Neural progenitor cell (in vitro differentiated cells): ENCODE measurements around the gene LTV1. TPM values are rescaled to one million over a fixed set of nuclear protein-coding genes. Genes with fewer than 3 reads are reported as not detected.
"Not testable (repeated sequence)": the region's sequence is repeated elsewhere in the genome, so short reads cannot be mapped to it uniquely, and the experiment has no call there.

ENCODE experiments used
- DNase-seq: peaks from one replicate; pipeline ENCODE4 v3.0.0-alpha.2; 2016; ENCODE audit warnings: low spot score
- H2AFZ ChIP-seq: fragments of 200-600 bp; sonication (generic); replicated peaks from 2 replicates; pipeline ENCODE4 v1.6.1; 2016; ENCODE audit warnings: antibody characterized with exemption
- H3F3A ChIP-seq: fragments of 200-600 bp; sonication (generic); 2 replicates; pipeline ENCODE4 v1.6.1; 2016; ENCODE audit warnings: antibody characterized with exemption, low read depth
- H3K27ac ChIP-seq: fragments of 200-600 bp; sonication (generic); 2 replicates; pipeline ENCODE4 v1.5.1; 2016; ENCODE audit warnings: mild to moderate bottlenecking
- H3K27me3 ChIP-seq: fragments of 200-600 bp; sonication (generic); 2 replicates; pipeline ENCODE4 v1.6.1; 2016; ENCODE audit warnings: mild to moderate bottlenecking, moderate library complexity
- H3K36me3 ChIP-seq: fragments of 200-600 bp; sonication (generic); 2 replicates; pipeline ENCODE4 v1.5.1; 2016
- H3K4me1 ChIP-seq: fragments of 200-600 bp; sonication (generic); 2 replicates; pipeline ENCODE4 v1.6.1; 2016; ENCODE audit warnings: mixed run types
- H3K4me2 ChIP-seq: fragments of 200-600 bp; sonication (generic); 2 replicates; pipeline ENCODE4 v1.6.1; 2016
- H3K4me3 ChIP-seq: fragments of 200-600 bp; sonication (generic); 2 replicates; pipeline ENCODE4 v1.5.1; 2016
- H3K79me2 ChIP-seq: fragments of 200-600 bp; sonication (generic); 2 replicates; pipeline ENCODE4 v1.6.1; 2016; ENCODE audit warnings: low read depth
- H3K9ac ChIP-seq: fragments of 200-600 bp; sonication (generic); 2 replicates; pipeline ENCODE4 v1.6.1; 2016
- H3K9me3 ChIP-seq: fragments of 200-600 bp; sonication (generic); 2 replicates; pipeline ENCODE4 v1.5.1; 2016; ENCODE audit warnings: low read depth
- H4K20me1 ChIP-seq: fragments of 200-600 bp; sonication (generic); 2 replicates; pipeline ENCODE4 v1.6.1; 2016; ENCODE audit warnings: low read depth
- H3K27ac Mint-ChIP-seq: 3 replicates; pipeline ENCODE4 v1.8.0; 2021; ENCODE audit warnings: mixed read lengths
- H3K27me3 Mint-ChIP-seq: 2 replicates; pipeline ENCODE4 v1.8.0; 2022; ENCODE audit warnings: low read depth, mild to moderate bottlenecking, inconsistent platforms, moderate library complexity, mixed read lengths; ENCODE audit not compliant: insufficient read depth
- H3K36me3 Mint-ChIP-seq: 3 replicates; pipeline ENCODE4 v1.8.0; 2021; ENCODE audit warnings: mixed read lengths
- H3K4me1 Mint-ChIP-seq: 3 replicates; pipeline ENCODE4 v1.8.0; 2021; ENCODE audit warnings: mixed read lengths
- H3K4me3 Mint-ChIP-seq: 3 replicates; pipeline ENCODE4 v1.8.0; 2021; ENCODE audit warnings: mild to moderate bottlenecking, moderate library complexity, mixed read lengths
- H3K9me3 Mint-ChIP-seq: 3 replicates; pipeline ENCODE4 v1.8.0; 2020; ENCODE audit warnings: mixed read lengths
- EZH2 ChIP-seq: fragments of 200-600 bp; sonication (generic); IDR thresholded peaks from 2 replicates; pipeline ENCODE4 v1.6.1; 2017; ENCODE audit warnings: antibody characterized with exemption, mild to moderate bottlenecking, moderate library complexity
- EZH2phosphoT487 ChIP-seq: fragments of 200-600 bp; sonication (generic); IDR thresholded peaks from 2 replicates; pipeline ENCODE4 v1.6.1; 2017; ENCODE audit warnings: antibody characterized with exemption
- total RNA-seq: library from RNA; depleted of rRNA; stranded (reverse); fragments of >200 nt; gene quantifications from 2 replicates; pipeline ENCODE4 v1.2.3, GENCODE V29; 2015; ENCODE audit warnings: low replicate concordance
- TF ChIP-seq, protein P1 (sequence below): fragments of 200-600 bp; sonication (generic); IDR thresholded peaks from 2 replicates; pipeline ENCODE4 v1.5.1; 2017; ENCODE audit warnings: antibody characterized with exemption, mild to moderate bottlenecking

The LTV1 gene
- total RNA-seq, 1 donor from 2014 or later, result 36.0 TPM

DNA sequence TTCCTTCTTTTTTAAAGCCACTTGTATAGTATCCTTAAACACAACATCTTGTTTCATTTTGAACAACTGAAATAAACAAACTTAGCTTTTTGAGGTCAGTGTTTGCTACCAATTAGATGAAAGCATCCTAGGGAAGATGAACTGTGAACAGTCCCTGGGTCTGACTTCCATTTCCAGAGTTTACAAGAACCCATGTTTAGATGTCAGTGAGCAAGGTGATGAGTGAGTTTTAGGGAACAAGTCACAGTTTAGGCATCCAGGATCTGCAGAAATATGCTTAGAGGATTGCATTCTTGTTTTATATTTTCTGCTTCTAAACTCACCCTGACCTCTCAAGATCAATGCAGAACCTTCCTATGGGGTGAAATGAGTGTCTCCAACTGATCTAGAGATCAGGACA lies 24.1 kb downstream of the LTV1 start:
- H3K4me2 ChIP-seq, result no peak overlapping the region
- no peaks in the 10 kb centered on the region for H3F3A ChIP-seq
- TF ChIP-seq EZH2phosphoT487 (no peak), EZH2 (no peak)
- TF ChIP-seq, protein P1, sequence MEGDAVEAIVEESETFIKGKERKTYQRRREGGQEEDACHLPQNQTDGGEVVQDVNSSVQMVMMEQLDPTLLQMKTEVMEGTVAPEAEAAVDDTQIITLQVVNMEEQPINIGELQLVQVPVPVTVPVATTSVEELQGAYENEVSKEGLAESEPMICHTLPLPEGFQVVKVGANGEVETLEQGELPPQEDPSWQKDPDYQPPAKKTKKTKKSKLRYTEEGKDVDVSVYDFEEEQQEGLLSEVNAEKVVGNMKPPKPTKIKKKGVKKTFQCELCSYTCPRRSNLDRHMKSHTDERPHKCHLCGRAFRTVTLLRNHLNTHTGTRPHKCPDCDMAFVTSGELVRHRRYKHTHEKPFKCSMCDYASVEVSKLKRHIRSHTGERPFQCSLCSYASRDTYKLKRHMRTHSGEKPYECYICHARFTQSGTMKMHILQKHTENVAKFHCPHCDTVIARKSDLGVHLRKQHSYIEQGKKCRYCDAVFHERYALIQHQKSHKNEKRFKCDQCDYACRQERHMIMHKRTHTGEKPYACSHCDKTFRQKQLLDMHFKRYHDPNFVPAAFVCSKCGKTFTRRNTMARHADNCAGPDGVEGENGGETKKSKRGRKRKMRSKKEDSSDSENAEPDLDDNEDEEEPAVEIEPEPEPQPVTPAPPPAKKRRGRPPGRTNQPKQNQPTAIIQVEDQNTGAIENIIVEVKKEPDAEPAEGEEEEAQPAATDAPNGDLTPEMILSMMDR, result no peak
- H3K27me3 ChIP-seq, result no peaks in the 10 kb centered on the region
- peaks cover 11% of the 10 kb centered on the region for H3K36me3 ChIP-seq
- H4K20me1 ChIP-seq, result no peaks in the 10 kb centered on the region
- Mint-ChIP-seq H3K9me3 (peaks cover 9% of the 10 kb centered on the region), H3K36me3 (peaks cover 24% of the 10 kb centered on the region), H3K4me1 (no peaks in the 10 kb centered on the region), H3K4me3 (no peak overlapping the region), H3K27ac (no peak overlapping the region), H3K27me3 (peaks cover 2% of the 10 kb centered on the region)
- no peaks in the 10 kb centered on the region for H3K79me2 ChIP-seq
- no peaks in the 10 kb centered on the region for H3K4me1 ChIP-seq
- DNase-seq, result no peak
- H3K9me3 ChIP-seq, result no peaks in the 10 kb centered on the region
- H3K9ac ChIP-seq, result no peak overlapping the region
- no peak overlapping the region for H3K27ac ChIP-seq
- no peak overlapping the region for H2AFZ ChIP-seq
- no peak overlapping the region for H3K4me3 ChIP-seq

DNA sequence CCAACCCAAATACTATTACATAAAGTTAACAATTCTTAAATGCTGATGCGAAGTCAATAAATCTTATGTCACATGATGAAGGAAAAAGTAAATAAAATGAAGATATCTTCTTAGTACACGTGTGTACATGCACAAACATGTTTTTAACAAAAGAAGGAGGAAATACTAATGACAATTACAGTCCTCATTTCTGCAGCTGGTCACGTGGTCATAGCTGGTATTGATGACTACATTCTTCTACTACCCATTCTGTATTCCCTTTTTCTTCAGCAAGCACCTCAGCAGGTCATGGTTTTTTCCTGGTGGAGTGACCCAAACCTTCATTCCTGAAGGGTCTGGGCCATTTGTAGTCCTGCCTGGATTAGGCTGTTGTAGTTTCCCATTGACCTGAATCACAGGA lies 25.7 kb downstream of the LTV1 start:
- not testable (repeated sequence) for H3K27me3 Mint-ChIP-seq, H3K4me2 ChIP-seq, H3K9ac ChIP-seq, H3K27ac ChIP-seq, H3K4me3 Mint-ChIP-seq, H3K27ac Mint-ChIP-seq, H2AFZ ChIP-seq, H3F3A ChIP-seq, DNase-seq, H4K20me1 ChIP-seq, H3K9me3 Mint-ChIP-seq, H3K4me1 ChIP-seq, H3K4me3 ChIP-seq, H3K4me1 Mint-ChIP-seq, H3K27me3 ChIP-seq, H3K36me3 ChIP-seq, H3K79me2 ChIP-seq, H3K9me3 ChIP-seq
- peaks cover 20% of the 10 kb centered on the region for H3K36me3 Mint-ChIP-seq

DNA sequence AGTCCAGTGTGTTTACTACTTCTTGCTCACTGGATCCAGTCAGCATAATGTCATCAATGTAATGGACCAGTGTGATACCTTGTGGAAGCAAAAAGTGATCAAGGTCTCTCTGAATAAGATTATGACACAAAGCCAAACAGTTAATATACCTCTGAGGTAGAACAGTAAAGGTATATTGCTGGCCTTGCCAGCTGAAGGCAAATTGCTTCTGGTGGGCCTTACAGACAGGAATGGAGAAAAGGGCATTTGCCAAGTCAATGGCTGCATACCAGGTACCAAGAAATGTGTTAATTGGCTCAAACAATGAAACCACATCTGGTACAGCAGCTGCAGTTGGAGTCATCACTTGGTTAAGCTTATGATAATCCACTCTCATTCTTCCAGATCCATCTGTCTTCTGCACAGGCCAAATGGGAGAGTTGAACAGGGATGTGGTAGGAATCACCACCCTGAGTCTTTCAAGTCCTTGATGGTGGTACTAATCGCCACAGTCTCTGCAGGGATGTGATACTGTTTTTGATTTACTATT lies 28.1 kb downstream of the LTV1 start:
- not testable (repeated sequence) for H3K27me3 Mint-ChIP-seq, H3K79me2 ChIP-seq, H3K4me3 ChIP-seq, H4K20me1 ChIP-seq, H3K36me3 ChIP-seq, H3K27ac ChIP-seq, H3K4me1 Mint-ChIP-seq, DNase-seq, H3K4me3 Mint-ChIP-seq, H3K9me3 ChIP-seq, H3F3A ChIP-seq, H3K27me3 ChIP-seq, H3K27ac Mint-ChIP-seq, H3K9ac ChIP-seq, H3K4me1 ChIP-seq, H2AFZ ChIP-seq, H3K36me3 Mint-ChIP-seq, H3K4me2 ChIP-seq
- H3K9me3 Mint-ChIP-seq, result peaks cover 25% of the 10 kb centered on the region

DNA sequence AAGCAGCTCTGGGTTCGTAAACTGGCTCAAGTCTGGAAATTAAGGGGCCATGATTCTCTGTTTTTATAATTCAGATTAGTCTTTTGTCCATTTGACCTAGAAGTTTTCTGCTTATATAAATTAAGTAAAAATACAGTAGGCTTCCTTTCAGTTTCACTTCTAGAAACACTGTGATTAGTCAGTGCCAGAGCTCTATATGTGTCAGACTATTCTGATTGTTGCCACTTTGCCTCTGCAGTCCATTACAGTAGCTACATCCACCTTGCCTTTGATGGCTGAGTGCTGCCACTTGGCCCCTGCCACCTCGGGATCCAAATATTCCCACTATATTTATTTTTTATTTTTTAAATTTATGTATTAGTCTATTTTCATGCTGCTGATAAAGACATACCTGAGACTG lies 29.1 kb downstream of the LTV1 start:
- H3K4me1 ChIP-seq, result no peaks in the 10 kb centered on the region
- no peak overlapping the region for H3K4me3 ChIP-seq
- peaks cover 4% of the 10 kb centered on the region for H3K27me3 Mint-ChIP-seq
- H3K27ac Mint-ChIP-seq, result no peak overlapping the region
- H3K27ac ChIP-seq, result no peak overlapping the region
- no peaks in the 10 kb centered on the region for H3K27me3 ChIP-seq
- no peak overlapping the region for H3K4me3 Mint-ChIP-seq
- DNase-seq, result no peak
- no peaks in the 10 kb centered on the region for H3F3A ChIP-seq
- no peak overlapping the region for H3K9ac ChIP-seq
- no peaks in the 10 kb centered on the region for H3K9me3 ChIP-seq
- H4K20me1 ChIP-seq, result no peaks in the 10 kb centered on the region
- no peak overlapping the region for H2AFZ ChIP-seq
- TF ChIP-seq, protein P1, result no peak
- no peak for TF ChIP-seq EZH2
- no peak for TF ChIP-seq EZH2phosphoT487
- H3K36me3 ChIP-seq, result no peaks in the 10 kb centered on the region
- H3K79me2 ChIP-seq, result no peaks in the 10 kb centered on the region
- H3K9me3 Mint-ChIP-seq, result peaks cover 25% of the 10 kb centered on the region
- H3K4me1 Mint-ChIP-seq, result no peaks in the 10 kb centered on the region
- no peak overlapping the region for H3K4me2 ChIP-seq
- peaks cover 6% of the 10 kb centered on the region for H3K36me3 Mint-ChIP-seq

DNA sequence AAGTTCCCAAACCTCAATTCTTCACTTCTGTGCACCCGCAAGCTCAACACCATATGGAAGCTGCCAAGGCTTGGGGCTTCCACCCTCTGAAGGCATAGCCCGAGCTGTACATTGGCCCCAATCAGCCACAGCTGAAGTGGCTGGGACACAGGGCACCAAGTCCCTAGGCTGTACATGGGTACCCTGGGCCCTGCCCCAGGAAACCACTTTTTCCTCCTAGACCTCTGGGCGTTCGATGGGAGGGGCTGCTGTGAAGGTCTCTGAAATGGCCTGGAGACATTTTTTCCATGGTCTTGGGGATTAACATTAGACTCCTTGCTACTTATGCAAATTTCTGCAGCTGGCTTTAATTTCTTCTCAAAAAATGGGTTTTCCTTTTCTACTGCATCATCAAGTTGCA lies 30.5 kb downstream of the LTV1 start:
- not testable (repeated sequence) for DNase-seq, H3K9ac ChIP-seq, H3K4me1 ChIP-seq, H3K27ac ChIP-seq, H4K20me1 ChIP-seq, H3K4me2 ChIP-seq, H3F3A ChIP-seq, H3K36me3 ChIP-seq, H3K36me3 Mint-ChIP-seq, H3K27ac Mint-ChIP-seq, H3K27me3 Mint-ChIP-seq, H3K9me3 ChIP-seq, H3K4me3 Mint-ChIP-seq, H3K79me2 ChIP-seq, H3K27me3 ChIP-seq, H3K4me3 ChIP-seq, H2AFZ ChIP-seq, H3K4me1 Mint-ChIP-seq
- peaks cover 26% of the 10 kb centered on the region for H3K9me3 Mint-ChIP-seq

DNA sequence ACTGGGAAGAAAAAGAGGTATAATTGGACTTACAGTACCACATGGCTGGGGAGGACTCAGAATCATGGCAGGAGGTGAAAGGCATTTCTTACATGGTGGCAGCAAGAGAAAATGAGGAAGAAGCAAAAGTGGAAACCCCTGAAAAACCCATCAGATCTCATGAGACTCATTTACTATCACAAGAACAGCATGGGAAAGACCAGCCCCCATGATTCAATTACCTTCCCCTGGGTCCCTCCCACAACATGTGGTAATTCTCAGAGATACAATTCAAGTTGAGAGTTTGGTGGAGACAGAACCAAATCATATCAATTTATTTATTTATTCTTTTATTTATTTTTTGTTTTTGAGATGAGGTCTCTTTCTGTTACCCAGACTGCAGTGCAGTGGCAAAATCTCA lies 31.4 kb downstream of the LTV1 start:
- not testable (repeated sequence) for H4K20me1 ChIP-seq, H3K36me3 ChIP-seq, H3K27me3 ChIP-seq, H3K4me1 Mint-ChIP-seq, H3K27ac ChIP-seq, H3K4me3 Mint-ChIP-seq, H3K27ac Mint-ChIP-seq, H3K4me3 ChIP-seq, H3K4me2 ChIP-seq, H3K9me3 ChIP-seq, H3K9ac ChIP-seq, H2AFZ ChIP-seq, H3K79me2 ChIP-seq, DNase-seq, H3K36me3 Mint-ChIP-seq, H3F3A ChIP-seq, H3K4me1 ChIP-seq, H3K27me3 Mint-ChIP-seq
- peaks cover 33% of the 10 kb centered on the region for H3K9me3 Mint-ChIP-seq
